ENCODE measurements around the gene PSORS1C2.

GRCh38 chr6:31125586-31126363, 13.1 kb downstream of the PSORS1C2 start:
- TF ChIP-seq CTCF (IDR thresholded peaks at IDR 0.05; ENCODE audit: insufficient read depth, low read length) (no peak), REST (IDR thresholded peaks at IDR 0.05; ENCODE audit: insufficient replicate concordance, low read depth) (no peak)
